ENCODE results near the gene FAM53A.

- TF ChIP-seq CTCF (conservative IDR thresholded peaks at IDR 0.05; ENCODE audit: low read depth, low read length) (no peak), EZH2 (IDR thresholded peaks at IDR 0.05; ENCODE audit: low read length, unreplicated experiment) (no peak), EZH2phosphoT487 (IDR thresholded peaks at IDR 0.05; ENCODE audit: borderline replicate concordance, low read length) (no peak)
Observed at GRCh38 chr4:1660948-1661677, 23.0 kb downstream of the FAM53A start.

All from PC-3 (cell line).